C4-2B (cell line): ENCODE results near the gene RGL2.

Experiments
- ZFX ChIP-seq: fragments of 450-650 bp; IDR thresholded peaks from 2 replicates; pipeline ENCODE4 v1.6.1; 2017
- TF ChIP-seq, protein P1 (sequence below): fragments of 450-650 bp; conservative IDR thresholded peaks from 2 replicates; pipeline ENCODE4 v1.5.1; 2017; ENCODE audit warnings: mild to moderate bottlenecking

- TF ChIP-seq, protein P1, sequence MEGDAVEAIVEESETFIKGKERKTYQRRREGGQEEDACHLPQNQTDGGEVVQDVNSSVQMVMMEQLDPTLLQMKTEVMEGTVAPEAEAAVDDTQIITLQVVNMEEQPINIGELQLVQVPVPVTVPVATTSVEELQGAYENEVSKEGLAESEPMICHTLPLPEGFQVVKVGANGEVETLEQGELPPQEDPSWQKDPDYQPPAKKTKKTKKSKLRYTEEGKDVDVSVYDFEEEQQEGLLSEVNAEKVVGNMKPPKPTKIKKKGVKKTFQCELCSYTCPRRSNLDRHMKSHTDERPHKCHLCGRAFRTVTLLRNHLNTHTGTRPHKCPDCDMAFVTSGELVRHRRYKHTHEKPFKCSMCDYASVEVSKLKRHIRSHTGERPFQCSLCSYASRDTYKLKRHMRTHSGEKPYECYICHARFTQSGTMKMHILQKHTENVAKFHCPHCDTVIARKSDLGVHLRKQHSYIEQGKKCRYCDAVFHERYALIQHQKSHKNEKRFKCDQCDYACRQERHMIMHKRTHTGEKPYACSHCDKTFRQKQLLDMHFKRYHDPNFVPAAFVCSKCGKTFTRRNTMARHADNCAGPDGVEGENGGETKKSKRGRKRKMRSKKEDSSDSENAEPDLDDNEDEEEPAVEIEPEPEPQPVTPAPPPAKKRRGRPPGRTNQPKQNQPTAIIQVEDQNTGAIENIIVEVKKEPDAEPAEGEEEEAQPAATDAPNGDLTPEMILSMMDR: no peak
- no peak for TF ChIP-seq ZFX
Observed at GRCh38 chr6:33313105-33313708, 14.5 kb upstream of the RGL2 start.
